HG02943 (cell line): Measurements from ENCODE around the gene CCBE1.

Experiments
- ATAC-seq: cut with Tn5 transposase; IDR thresholded peaks from one replicate; pipeline ENCODE4 v1.9.1; 2021; ENCODE audit warnings: mild to moderate bottlenecking, low read depth, moderate library complexity; ENCODE audit not compliant: unreplicated experiment

CCBE1 gene

DNA sequence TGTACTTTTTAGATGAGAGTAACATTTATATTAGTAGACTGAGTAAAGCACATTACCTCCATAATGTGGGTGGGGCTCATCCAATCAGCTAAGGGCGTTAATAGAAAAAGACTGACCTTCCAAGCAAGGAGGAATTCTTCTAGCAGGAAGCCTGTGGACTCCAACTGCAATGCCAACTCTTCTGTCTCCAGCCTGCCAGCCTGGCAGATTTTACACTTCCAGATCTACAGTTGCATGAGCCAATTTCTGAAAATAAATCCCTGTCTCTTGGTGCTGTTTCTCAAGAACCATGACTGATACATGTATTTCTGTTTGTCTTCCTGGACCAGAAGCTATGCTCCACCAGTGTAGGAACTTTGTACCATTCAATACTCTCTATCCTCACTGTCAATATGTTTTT is 269.2 kb downstream of the CCBE1 start:
- ATAC-seq: no peak

DNA sequence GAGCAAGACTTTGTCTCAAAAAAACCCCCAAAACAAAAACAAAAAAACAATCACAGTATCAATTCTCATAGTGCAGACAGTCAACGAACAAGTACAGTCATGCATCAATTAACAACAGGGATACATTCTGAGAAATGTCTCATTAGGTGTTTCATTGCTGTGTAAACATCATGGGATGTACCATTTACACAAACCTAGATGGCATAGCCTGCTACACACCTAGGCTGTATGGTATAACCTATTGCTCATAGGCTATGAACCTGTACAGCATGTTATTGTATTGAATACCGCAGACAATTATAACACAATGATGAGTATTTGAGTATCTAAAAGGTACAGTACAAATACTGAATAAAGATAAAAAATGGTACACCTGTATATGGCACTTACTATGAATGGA is 270.4 kb downstream of the CCBE1 start:
- no peak for ATAC-seq

- ATAC-seq: no peak
Measured at GRCh38 chr18:59423259-59423658, 274.0 kb downstream of the CCBE1 start.

GRCh38 chr18:59420244-59420643 is 277.0 kb downstream of the CCBE1 start:
- no peak for ATAC-seq

- no peak for ATAC-seq
Measured at GRCh38 chr18:59419386-59419785, 277.8 kb downstream of the CCBE1 start.

DNA sequence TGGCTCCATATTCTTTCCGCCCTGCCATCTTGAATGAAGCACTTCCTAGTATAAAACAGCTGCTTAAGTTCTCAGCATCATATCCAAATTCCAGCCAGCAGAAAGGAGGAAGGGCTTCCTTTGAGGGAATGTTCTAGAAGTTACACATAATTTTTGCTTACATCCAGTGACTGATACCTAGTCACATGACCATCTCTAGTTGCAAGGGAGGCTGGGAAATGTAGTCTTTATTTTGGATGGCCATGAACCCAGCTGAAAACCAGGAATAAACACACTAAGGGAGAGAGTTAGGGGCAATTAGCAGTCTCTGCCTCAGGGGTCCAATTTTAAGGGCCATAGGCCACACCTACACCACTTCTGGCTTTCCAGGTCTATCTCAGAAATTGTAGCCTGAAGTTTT is 280.4 kb downstream of the CCBE1 start:
- ATAC-seq: no peak

- ATAC-seq: no peak
Measured at GRCh38 chr18:59414111-59414653, 283.0 kb downstream of the CCBE1 start.

- ATAC-seq: peak; percentile 88
Measured at GRCh38 chr18:59402432-59403090, 294.7 kb downstream of the CCBE1 start.

DNA sequence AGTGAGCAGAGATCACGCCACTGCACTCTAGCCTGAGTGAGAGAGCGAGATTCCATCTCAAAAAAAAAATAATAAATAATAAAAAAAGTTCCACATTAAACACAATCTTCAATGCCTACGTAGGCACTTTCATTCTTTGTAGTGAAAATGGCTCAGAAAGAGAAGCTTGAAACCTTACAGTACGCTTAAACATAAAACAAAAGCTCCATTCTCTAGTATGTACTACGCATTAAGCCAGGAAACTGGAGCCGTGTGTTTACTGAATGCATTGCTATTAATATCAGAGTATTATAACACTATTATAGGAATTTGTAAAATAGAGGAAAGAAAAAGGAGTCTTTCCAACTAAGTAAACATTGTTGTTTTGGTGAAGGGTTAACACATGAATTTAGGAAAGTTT is 296.8 kb downstream of the CCBE1 start:
- no peak for ATAC-seq

DNA sequence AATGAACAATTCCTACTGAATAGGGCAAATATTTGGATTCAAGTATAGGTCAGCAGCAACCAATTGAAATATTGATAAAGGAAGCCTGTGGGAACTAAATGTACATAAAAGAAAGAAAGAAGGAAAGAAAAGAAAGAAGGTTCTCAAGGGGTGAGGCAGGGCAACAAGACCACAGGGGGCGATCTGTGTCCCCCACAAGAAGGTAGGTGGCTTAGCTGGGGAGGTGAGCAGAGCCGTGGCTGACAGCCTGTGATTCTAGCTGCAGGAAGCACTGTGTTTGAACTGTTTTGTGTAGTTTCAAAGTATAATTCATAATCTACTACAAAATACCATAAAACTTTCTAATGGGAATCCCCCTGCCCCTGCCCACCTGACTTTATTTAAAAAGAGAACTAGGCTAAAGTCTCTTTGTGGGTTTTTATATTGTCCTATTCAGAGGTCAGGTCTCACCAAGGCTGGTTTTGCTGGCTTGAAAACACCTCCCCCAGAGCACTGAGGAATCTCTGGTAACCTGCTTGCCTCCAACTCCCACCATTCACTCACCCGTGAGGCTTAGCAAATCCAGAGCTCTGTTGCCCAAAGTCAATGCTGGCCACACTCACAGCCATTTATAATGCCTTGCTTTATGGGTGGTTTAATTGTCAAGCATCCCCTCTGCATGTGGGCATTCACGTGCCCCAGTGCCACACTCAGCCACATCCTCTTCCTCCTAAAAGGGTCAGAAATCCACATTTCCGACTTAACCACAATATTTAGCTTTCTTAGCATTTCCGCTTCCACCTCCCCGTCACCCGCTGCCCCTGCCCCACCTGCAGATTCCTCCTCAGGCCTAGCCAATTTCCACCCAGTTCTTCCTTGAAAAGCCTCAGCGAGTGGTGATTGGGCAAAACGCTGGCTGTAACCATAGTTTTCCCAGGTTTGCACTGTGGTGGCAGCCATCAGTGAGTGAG is 301.7 kb downstream of the CCBE1 start:
- no peak for ATAC-seq

- ATAC-seq: no peak
Measured at GRCh38 chr18:59393381-59393780, 303.8 kb downstream of the CCBE1 start.

DNA sequence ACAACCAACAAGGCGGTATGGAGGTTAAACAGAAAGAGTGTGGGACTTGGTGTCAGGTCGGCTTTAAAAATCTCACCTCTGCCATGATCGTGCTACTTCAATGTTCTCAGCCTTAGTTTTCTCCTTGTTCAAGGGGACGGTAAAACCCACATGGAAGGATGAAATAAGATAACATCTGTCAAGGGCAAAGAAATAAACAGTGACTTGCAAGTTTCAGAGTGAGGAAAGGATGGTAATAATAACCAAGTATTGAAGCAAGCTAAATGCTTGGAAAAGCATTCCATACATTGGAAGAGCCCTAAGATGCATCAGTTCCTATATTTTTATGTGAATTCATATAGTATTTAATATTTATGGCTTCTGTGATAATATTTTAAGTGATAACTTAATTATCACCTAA is 308.4 kb downstream of the CCBE1 start:
- no peak for ATAC-seq

DNA sequence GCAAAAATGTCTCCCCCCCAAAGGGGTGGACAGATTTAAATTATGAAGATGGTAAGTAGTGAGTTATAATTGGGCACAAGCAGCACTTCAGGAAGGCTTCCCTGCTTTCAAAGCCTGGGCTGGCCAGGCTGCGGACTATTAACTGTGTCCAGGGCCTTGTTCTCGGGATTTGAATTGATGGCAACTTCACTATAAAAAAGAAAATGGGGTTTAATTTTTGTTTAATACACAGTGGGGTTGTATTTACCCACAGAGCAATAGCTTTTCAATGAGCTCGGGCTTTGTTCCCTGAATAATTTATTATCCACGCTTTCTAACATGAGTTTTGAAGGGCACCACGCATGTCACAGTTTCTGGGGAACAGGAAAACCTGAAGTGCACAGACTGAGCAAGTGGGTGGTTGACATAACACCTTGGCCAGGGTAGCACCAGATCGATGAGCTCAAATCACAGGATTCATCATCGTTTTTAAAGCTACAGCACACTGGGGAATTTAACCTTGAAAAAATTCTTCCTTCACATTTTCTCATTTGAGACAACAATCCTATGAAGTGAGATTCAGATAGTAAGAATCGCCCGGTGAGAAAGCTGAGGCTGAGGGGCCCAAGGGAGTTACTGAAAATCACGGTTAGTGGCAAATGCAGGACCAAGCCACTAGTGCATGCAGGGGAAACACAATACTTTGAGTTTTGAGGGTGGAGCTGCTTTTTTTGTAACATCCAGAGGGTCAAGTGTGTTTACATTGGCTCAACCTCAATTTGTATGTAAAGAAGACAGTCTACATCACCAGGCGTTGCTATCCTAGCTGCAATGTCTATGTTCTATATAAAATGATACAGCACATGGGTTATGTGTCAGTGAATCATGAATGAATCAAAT is 309.3 kb downstream of the CCBE1 start:
- no peak for ATAC-seq

DNA sequence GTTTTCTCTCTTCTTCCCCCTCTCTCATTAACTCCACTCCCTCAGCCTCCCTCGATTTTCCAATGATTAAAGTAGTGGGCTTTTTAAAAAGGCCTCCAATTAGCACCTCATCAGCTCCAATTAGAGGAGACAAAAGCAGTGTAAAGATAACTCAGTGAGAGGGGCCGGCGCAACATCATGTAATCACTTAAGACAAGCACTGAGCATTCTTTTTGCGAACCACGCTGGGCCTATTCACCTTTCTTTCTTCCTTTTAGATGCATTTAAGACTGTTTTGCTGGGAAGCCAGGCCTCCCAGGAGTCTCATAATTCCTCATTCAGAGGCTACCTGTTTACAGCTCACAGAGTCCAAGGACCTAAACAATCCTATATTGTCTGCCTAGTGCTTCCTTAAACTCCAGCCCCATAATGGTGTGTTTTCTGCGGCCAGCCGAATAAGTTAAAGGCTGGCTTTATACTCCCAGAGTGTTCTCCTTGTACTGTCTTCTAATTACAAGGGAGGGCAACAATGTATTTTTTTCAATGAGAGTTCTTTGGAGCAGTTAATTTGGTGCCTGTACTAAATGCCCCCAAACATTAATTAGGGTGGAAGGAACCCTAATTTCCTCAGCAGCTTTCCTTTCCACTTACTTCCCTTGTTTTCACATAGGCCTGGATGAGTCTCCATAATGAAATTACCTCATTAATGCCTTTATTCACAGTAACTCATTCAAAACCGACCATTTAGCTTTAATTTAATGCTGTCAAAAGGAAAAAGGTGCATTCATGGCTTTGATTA is 310.1 kb downstream of the CCBE1 start:
- ATAC-seq: no peak

DNA sequence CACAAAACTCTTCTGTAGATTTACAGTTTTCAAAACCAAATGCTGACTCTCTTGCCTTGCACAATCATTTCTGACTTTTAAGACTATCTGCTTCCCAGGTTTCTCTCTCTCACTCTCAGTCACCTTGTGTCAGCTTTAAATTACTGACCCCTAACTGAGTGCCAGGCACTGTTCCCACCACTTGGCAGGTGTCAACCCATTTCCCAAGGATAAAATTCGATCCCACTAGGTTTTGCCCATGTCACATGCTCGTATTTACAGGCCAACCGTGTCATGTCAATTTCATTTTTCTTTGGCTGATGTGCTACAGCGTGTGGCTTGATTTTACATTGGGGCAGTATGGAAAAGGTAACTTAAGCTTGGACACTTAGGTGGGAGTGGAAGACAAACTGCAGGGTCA is 312.0 kb downstream of the CCBE1 start:
- ATAC-seq: no peak

- no peak for ATAC-seq
Measured at GRCh38 chr18:59383851-59384250, 313.4 kb downstream of the CCBE1 start.

DNA sequence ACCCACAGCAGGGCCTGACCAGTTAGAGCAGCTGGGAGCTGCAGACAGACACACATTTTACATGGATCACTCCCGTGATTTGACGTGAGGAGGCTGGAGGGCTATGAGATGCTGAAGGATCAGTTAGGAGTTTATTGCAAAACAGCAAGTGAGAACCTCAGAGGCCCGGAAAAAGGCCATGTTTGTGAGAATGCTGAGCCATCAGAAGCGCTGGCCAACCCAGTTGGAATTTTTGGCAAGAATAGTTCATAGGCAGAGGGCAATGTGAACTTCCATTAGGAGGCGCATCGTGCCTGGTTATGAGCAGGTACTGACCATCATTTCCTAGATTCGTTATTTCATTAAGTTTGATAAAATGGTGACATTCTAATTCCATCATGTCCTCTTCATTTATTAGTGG is 314.8 kb downstream of the CCBE1 start:
- ATAC-seq: no peak

GRCh38 chr18:59381949-59382348 is 315.3 kb downstream of the CCBE1 start:
- ATAC-seq: no peak
